Hepatocyte (in vitro differentiated cells): ENCODE results near the gene ELSPBP1.

Source experiments
- CTCF ChIP-seq: fragments of 200-600 bp; sonication (generic); IDR thresholded peaks from 2 replicates; pipeline ENCODE4 v1.5.1; 2016; ENCODE audit warnings: antibody characterized with exemption, mild to moderate bottlenecking; ENCODE audit not compliant: poor library complexity
- EZH2 ChIP-seq: fragments of 200-600 bp; sonication (generic); IDR thresholded peaks from 2 replicates; pipeline ENCODE4 v1.6.1; 2016; ENCODE audit warnings: antibody characterized with exemption, mild to moderate bottlenecking, borderline replicate concordance
- EZH2phosphoT487 ChIP-seq: fragments of 200-600 bp; sonication (generic); IDR thresholded peaks from one replicate; pipeline ENCODE4 v1.6.1; 2018; ENCODE audit warnings: antibody characterized with exemption, mild to moderate bottlenecking, low read depth, moderate library complexity; ENCODE audit not compliant: unreplicated experiment, severe bottlenecking

DNA sequence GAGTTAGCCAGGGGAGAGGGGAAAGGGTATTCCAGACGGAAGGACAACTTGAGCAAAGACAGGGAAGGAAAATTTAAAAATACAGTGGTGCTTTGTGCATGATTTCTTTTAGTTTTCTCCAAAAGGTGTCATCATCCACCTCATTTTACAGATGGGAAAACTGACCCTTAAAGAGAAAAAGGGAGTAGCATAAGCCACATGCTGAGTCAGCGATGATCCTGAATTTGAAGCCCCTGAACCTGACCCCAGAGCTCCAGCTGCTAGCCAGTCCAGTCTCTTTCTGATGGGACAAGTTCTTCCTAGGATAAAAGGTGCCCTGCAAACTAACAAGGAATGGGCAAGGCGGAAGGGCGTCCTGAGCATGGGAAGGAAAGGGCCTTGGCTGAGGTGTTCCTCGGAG, 39.2 kb downstream of the ELSPBP1 start:
- TF ChIP-seq CTCF: no peak
- TF ChIP-seq EZH2phosphoT487: no peak
- TF ChIP-seq EZH2: no peak
